GM12872 (cell line): ENCODE measurements around the gene PXDN.

Source experiments
- TF ChIP-seq, protein P1 (sequence below): IDR thresholded peaks from 3 replicates; pipeline ENCODE4 v1.5.1; 2011; ENCODE audit warnings: low read depth, mild to moderate bottlenecking, low read length, moderate library complexity; ENCODE audit not compliant: insufficient read depth

The PXDN gene

GRCh38 chr2:1750270-1750932, 6.1 kb upstream of the PXDN start:
- TF ChIP-seq, protein P1, sequence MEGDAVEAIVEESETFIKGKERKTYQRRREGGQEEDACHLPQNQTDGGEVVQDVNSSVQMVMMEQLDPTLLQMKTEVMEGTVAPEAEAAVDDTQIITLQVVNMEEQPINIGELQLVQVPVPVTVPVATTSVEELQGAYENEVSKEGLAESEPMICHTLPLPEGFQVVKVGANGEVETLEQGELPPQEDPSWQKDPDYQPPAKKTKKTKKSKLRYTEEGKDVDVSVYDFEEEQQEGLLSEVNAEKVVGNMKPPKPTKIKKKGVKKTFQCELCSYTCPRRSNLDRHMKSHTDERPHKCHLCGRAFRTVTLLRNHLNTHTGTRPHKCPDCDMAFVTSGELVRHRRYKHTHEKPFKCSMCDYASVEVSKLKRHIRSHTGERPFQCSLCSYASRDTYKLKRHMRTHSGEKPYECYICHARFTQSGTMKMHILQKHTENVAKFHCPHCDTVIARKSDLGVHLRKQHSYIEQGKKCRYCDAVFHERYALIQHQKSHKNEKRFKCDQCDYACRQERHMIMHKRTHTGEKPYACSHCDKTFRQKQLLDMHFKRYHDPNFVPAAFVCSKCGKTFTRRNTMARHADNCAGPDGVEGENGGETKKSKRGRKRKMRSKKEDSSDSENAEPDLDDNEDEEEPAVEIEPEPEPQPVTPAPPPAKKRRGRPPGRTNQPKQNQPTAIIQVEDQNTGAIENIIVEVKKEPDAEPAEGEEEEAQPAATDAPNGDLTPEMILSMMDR = no peak

- TF ChIP-seq, protein P1 = no peak
Measured at GRCh38 chr2:1749489-1750119, 5.3 kb upstream of the PXDN start.

GRCh38 chr2:1748741-1749488, 4.6 kb upstream of the PXDN start:
- TF ChIP-seq, protein P1 = no peak

GRCh38 chr2:1748176-1748740, 3.9 kb upstream of the PXDN start:
- TF ChIP-seq, protein P1 = no peak

- TF ChIP-seq, protein P1 = no peak
Measured at GRCh38 chr2:1747065-1747941, 3.0 kb upstream of the PXDN start.

- TF ChIP-seq, protein P1 = no peak
Measured at GRCh38 chr2:1746174-1747064, 2.1 kb upstream of the PXDN start.
